ENCODE data around the gene ARHGEF4. TPM values are rescaled to one million over a fixed set of nuclear protein-coding genes. Genes with fewer than 3 reads are reported as not detected.

ARHGEF4 gene
- total RNA-seq, 1 experiment from 2014 or later: 26.6 TPM

DNA sequence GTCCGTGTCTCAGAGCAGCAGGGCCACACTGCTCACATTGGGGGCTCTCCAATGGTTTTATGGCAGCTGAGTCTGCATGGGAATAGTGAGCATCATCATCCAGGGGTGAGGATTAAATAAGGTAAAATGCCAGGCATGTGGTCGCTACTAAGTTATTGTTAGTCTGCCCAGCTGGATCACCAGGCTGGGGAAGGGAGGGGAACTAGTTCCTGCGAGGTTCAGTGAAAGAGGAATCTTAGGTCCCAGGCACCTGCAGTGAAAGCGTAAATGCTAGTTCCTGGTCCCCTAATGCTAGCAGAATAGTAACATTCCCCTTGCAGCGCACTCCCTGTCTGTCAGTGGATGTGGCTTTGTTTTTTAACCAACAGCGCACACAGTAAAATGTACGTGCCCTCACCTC lies 60.1 kb downstream of the ARHGEF4 start:
- Histone ChIP-seq H4K20me1 (ENCODE audit: insufficient read depth) (no peaks in the 10 kb centered on the region), H3K27me3 (ENCODE audit: insufficient read depth, low read length) (no peaks in the 10 kb centered on the region), H3K9me2 (ENCODE audit: insufficient read depth) (no peaks in the 10 kb centered on the region), H3K4me1 (ENCODE audit: control insufficient read depth in 1 of 2, insufficient read depth in 2 of 2, low read length in 2 of 2) (peaks cover 0 to 4% of the 10 kb centered on the region in 2 experiments; a peak in 1 of 4 replicates), H3K9me3 (ENCODE audit: control insufficient read depth in 1 of 2, insufficient read depth in 1 of 2, low read depth in 1 of 2, low read length in 2 of 2) (no peaks in the 10 kb centered on the region), H3K79me2 (ENCODE audit: insufficient read depth, low read length) (no peaks in the 10 kb centered on the region; the same call in 1 of the 2 replicates), H3K4me2 (ENCODE audit: low read length) (no peak overlapping the region), H3K9ac (ENCODE audit: low read length) (no peak overlapping the region), H3K27ac (ENCODE audit: low read depth, low read length) (no peak overlapping the region), H3K36me3 (ENCODE audit: control insufficient read depth in 1 of 2, insufficient read depth in 2 of 2, low read length in 2 of 2) (no peaks in the 10 kb centered on the region), H3K4me3 (replicated peaks in 1 of 2; ENCODE audit: low read depth in 1 of 2, low read length in 2 of 2) (no peak overlapping the region), H2AFZ (ENCODE audit: low read depth, low read length, poor library complexity, severe bottlenecking) (no peak overlapping the region)
- TF ChIP-seq EGR1 (IDR thresholded peaks at IDR 0.05; ENCODE audit: low read depth) (no peak), JUND (IDR thresholded peaks at IDR 0.05) (no peak), CBX3 (IDR thresholded peaks at IDR 0.05; ENCODE audit: low read depth) (no peak), FOSL1 (IDR thresholded peaks at IDR 0.05; ENCODE audit: low read depth) (no peak), RAD21 (IDR thresholded peaks at IDR 0.05; ENCODE audit: low read depth) (no peak), SP1 (IDR thresholded peaks at IDR 0.05; ENCODE audit: low read depth) (no peak), ZNF274 (IDR thresholded peaks at IDR 0.05; ENCODE audit: low read depth, low read length) (no peak), ELF1 (IDR thresholded peaks at IDR 0.05; ENCODE audit: borderline replicate concordance, low read depth) (no peak), ZFX (IDR thresholded peaks at IDR 0.05) (no peak), SIN3A (IDR thresholded peaks at IDR 0.05; ENCODE audit: low read depth) (no peak), POLR2A (IDR thresholded peaks at IDR 0.05; ENCODE audit: borderline replicate concordance, extremely low read depth, insufficient read depth, insufficient read length) (no peak), EZH2 (IDR thresholded peaks at IDR 0.05) (no peak), YY1 (IDR thresholded peaks at IDR 0.05; ENCODE audit: extremely low read depth, insufficient replicate concordance, low read depth, low read length) (no peak), SRF (IDR thresholded peaks at IDR 0.05; ENCODE audit: low read depth) (no peak), TCF7L2 (IDR thresholded peaks at IDR 0.05; ENCODE audit: borderline replicate concordance, extremely low read depth, insufficient read depth, insufficient read length) (no peak), EZH2phosphoT487 (IDR thresholded peaks at IDR 0.05; ENCODE audit: borderline replicate concordance) (no peak)
- TF ChIP-seq, protein P1, sequence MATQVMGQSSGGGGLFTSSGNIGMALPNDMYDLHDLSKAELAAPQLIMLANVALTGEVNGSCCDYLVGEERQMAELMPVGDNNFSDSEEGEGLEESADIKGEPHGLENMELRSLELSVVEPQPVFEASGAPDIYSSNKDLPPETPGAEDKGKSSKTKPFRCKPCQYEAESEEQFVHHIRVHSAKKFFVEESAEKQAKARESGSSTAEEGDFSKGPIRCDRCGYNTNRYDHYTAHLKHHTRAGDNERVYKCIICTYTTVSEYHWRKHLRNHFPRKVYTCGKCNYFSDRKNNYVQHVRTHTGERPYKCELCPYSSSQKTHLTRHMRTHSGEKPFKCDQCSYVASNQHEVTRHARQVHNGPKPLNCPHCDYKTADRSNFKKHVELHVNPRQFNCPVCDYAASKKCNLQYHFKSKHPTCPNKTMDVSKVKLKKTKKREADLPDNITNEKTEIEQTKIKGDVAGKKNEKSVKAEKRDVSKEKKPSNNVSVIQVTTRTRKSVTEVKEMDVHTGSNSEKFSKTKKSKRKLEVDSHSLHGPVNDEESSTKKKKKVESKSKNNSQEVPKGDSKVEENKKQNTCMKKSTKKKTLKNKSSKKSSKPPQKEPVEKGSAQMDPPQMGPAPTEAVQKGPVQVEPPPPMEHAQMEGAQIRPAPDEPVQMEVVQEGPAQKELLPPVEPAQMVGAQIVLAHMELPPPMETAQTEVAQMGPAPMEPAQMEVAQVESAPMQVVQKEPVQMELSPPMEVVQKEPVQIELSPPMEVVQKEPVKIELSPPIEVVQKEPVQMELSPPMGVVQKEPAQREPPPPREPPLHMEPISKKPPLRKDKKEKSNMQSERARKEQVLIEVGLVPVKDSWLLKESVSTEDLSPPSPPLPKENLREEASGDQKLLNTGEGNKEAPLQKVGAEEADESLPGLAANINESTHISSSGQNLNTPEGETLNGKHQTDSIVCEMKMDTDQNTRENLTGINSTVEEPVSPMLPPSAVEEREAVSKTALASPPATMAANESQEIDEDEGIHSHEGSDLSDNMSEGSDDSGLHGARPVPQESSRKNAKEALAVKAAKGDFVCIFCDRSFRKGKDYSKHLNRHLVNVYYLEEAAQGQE (IDR thresholded peaks at IDR 0.05; ENCODE audit: low read depth): no peak
- TF ChIP-seq, protein P2, sequence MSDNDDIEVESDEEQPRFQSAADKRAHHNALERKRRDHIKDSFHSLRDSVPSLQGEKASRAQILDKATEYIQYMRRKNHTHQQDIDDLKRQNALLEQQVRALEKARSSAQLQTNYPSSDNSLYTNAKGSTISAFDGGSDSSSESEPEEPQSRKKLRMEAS (IDR thresholded peaks at IDR 0.05): no peak
- TF ChIP-seq, protein P3, sequence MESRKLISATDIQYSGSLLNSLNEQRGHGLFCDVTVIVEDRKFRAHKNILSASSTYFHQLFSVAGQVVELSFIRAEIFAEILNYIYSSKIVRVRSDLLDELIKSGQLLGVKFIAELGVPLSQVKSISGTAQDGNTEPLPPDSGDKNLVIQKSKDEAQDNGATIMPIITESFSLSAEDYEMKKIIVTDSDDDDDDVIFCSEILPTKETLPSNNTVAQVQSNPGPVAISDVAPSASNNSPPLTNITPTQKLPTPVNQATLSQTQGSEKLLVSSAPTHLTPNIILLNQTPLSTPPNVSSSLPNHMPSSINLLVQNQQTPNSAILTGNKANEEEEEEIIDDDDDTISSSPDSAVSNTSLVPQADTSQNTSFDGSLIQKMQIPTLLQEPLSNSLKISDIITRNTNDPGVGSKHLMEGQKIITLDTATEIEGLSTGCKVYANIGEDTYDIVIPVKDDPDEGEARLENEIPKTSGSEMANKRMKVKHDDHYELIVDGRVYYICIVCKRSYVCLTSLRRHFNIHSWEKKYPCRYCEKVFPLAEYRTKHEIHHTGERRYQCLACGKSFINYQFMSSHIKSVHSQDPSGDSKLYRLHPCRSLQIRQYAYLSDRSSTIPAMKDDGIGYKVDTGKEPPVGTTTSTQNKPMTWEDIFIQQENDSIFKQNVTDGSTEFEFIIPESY (IDR thresholded peaks at IDR 0.05; ENCODE audit: extremely low read depth, insufficient replicate concordance, low read length): no peak
- CTCF ChIA-PET: no interaction called here
- RAD21 ChIA-PET (ENCODE audit: low non-redundant PET in 1 of 2, low total read pairs in 2 of 2, uncharacterized antibody in 2 of 2, unreplicated experiment in 2 of 2): no interaction called here
- BruUV-seq (replicated peaks): no TSS peak
- DNase-seq (ENCODE audit: low read depth, low spot score) (no peak), ATAC-seq (no peak)
- POLR2A ChIA-PET: no interaction called here
- intact Hi-C loops (cut with micrococcal nuclease): no loop called here

All from HCT116 (cell line).